HepG2 (cell line): ENCODE measurements around the gene PTPRN. TPM values are rescaled to one million over a fixed set of nuclear protein-coding genes. Genes with fewer than 3 reads are reported as not detected.
A peak's percentile ranks its signal among the peaks of the same experiment; 100 is the strongest.

ENCODE experiments used
- ATAC-seq: fragments of 200-7000 bp; cut with Tn5 transposase; 3 replicates; pipeline ENCODE4 v1.9.1; 2020; ENCODE audit warnings: mild to moderate bottlenecking, moderate library complexity
- BruUV-seq: library from RNA; stranded (reverse); fragments of 400-500 nt; replicated peaks from 2 replicates; lab custom pipeline; 2021; lab: Mats Ljungman, UMichigan
- CTCF ChIA-PET: fragments of 300-600 bp; formaldehyde crosslinking; extraction: SDS; loops from one replicate; lab custom pipeline; 2021; ENCODE audit warnings: low total read pairs, inconsistent platforms, low intra/inter-chr PET ratio; lab: Yijun Ruan, JAX
- POLR2A ChIA-PET: fragments of 350-600 bp; sonication (Branson Sonifier 250); formaldehyde crosslinking; loops from one replicate; lab custom pipeline; 2020; ENCODE audit warnings: antibody characterized with exemption, inconsistent platforms; lab: Yijun Ruan, JAX
- DNase-seq: peaks from one replicate; pipeline ENCODE4 v3.0.0-alpha.2; 2015; ENCODE audit warnings: low spot score
- FAIRE-seq: peaks from 3 replicates; lab custom pipeline; 2011; peaks lifted over from hg19 to GRCh38; lab: Jason Lieb, UNC
- H2AFZ ChIP-seq: one replicate; pipeline ENCODE4 v1.6.1; 2011; ENCODE audit warnings: low read length, inconsistent platforms
- H3K27ac ChIP-seq: fragments of 300-600 bp; 3 replicates; pipeline ENCODE4 v1.8.0; 2011; ENCODE audit warnings: mixed run types, mild to moderate bottlenecking, mixed read lengths, low read length, inconsistent platforms; ENCODE audit not compliant: insufficient read depth; ENCODE audit errors: extremely low read length
- H3K27me3 ChIP-seq, 2 experiments: fragments of 200-600 bp in 1 of 2; 2 replicates in 1 of 2; 3 replicates in 1 of 2; pipeline versions ENCODE4 v1.6.0 to v1.8.0; 2011; ENCODE audit warnings: low read length in 2 of 2, mild to moderate bottlenecking in 2 of 2, moderate library complexity in 2 of 2, inconsistent platforms in 1 of 2; ENCODE audit not compliant: insufficient read depth in 2 of 2, control insufficient read depth in 1 of 2
- H3K36me3 ChIP-seq, 2 experiments: fragments of 200-600 bp in 1 of 2; replicated peaks in 1 of 2; 2 replicates in 1 of 2; 3 replicates in 1 of 2; pipeline versions ENCODE4 v1.5.1 to v1.8.0; 2011; ENCODE audit warnings: low read length in 2 of 2, inconsistent platforms in 1 of 2; ENCODE audit not compliant: insufficient read depth in 2 of 2, control insufficient read depth in 1 of 2
- H3K4me1 ChIP-seq: 2 replicates; pipeline ENCODE4 v1.5.1; 2012; ENCODE audit warnings: low read length, inconsistent platforms; ENCODE audit not compliant: insufficient read depth
- H3K4me2 ChIP-seq: 2 replicates; pipeline ENCODE4 v1.6.0; 2011; ENCODE audit warnings: low read depth, low read length, inconsistent platforms
- H3K4me3 ChIP-seq, 3 experiments: fragments of 200-600 bp in 1 of 3; sonication (generic), shearing (Covaris generic) in 1 of 3; replicated peaks in 1 of 3; 2 replicates each; pipeline ENCODE4 v1.5.1; 2011 to 2016; ENCODE audit warnings: low read length in 3 of 3, inconsistent platforms in 2 of 3, low read depth in 2 of 3, mild to moderate bottlenecking in 2 of 3, control low read depth in 1 of 3, mixed read lengths in 1 of 3; ENCODE audit not compliant: insufficient read depth in 1 of 3
- H3K79me2 ChIP-seq: one replicate; pipeline ENCODE4 v1.6.1; 2011; ENCODE audit warnings: low read length, inconsistent platforms; ENCODE audit not compliant: insufficient read depth
- H3K9ac ChIP-seq: 2 replicates; pipeline ENCODE4 v1.6.0; 2011; ENCODE audit warnings: mild to moderate bottlenecking, low read depth, low read length, inconsistent platforms; ENCODE audit not compliant: insufficient read depth
- H3K9me3 ChIP-seq: 2 replicates; pipeline ENCODE4 v1.5.1; 2012; ENCODE audit warnings: mild to moderate bottlenecking, low read length
- H4K20me1 ChIP-seq: 2 replicates; pipeline ENCODE4 v1.6.0; 2011; ENCODE audit warnings: inconsistent platforms, mild to moderate bottlenecking, low read length, moderate library complexity; ENCODE audit not compliant: insufficient read depth
- CREB3 ChIP-seq: sonication (generic); formaldehyde crosslinking; IDR thresholded peaks from 2 replicates; pipeline ENCODE4 v1.5.0; 2020; ENCODE audit warnings: missing genetic modification reagents
- FOXM1 ChIP-seq: sonication (generic); formaldehyde crosslinking; IDR thresholded peaks from 2 replicates; pipeline ENCODE4 v1.5.0; 2020; ENCODE audit warnings: missing genetic modification reagents
- FUBP1 ChIP-seq: sonication (generic); formaldehyde crosslinking; IDR thresholded peaks from 2 replicates; pipeline ENCODE4 v1.5.1; 2020; ENCODE audit warnings: missing genetic modification reagents, mild to moderate bottlenecking, borderline replicate concordance
- IKZF5 ChIP-seq: IDR thresholded peaks from 2 replicates; pipeline ENCODE4 v1.6.1; 2018; ENCODE audit warnings: missing genetic modification reagents, mild to moderate bottlenecking, missing compliant biosample characterization
- PAF1 ChIP-seq: IDR thresholded peaks from 2 replicates; pipeline ENCODE4 v1.6.1; 2016; ENCODE audit warnings: missing genetic modification reagents, missing compliant biosample characterization
- REPIN1 ChIP-seq: sonication (generic); formaldehyde crosslinking; IDR thresholded peaks from 2 replicates; pipeline ENCODE4 v1.8.0; 2022; ENCODE audit warnings: missing genetic modification reagents, low read depth, mild to moderate bottlenecking, borderline replicate concordance
- SYNCRIP ChIP-seq: fragments of 200-400 bp; formaldehyde crosslinking; IDR thresholded peaks from 2 replicates; pipeline ENCODE4 v1.6.1; 2018; ENCODE audit warnings: mild to moderate bottlenecking, low read depth, low read length; ENCODE audit not compliant: insufficient read depth
- ZBTB20 ChIP-seq: sonication (generic); formaldehyde crosslinking; IDR thresholded peaks from 2 replicates; pipeline ENCODE4 v1.8.1; 2023; ENCODE audit warnings: missing genetic modification reagents, low read depth, mild to moderate bottlenecking, borderline replicate concordance
- ZNF18 ChIP-seq: sonication (generic); formaldehyde crosslinking; IDR thresholded peaks from 2 replicates; pipeline ENCODE4 v1.8.0; 2022; ENCODE audit warnings: mild to moderate bottlenecking, missing genetic modification reagents; ENCODE audit not compliant: insufficient replicate concordance
- ZNF431 ChIP-seq: sonication (generic); formaldehyde crosslinking; IDR thresholded peaks from 2 replicates; pipeline ENCODE4 v1.9.0; 2022; ENCODE audit warnings: missing genetic modification reagents, low read depth, mild to moderate bottlenecking, borderline replicate concordance
- ZNF567 ChIP-seq: sonication (generic); formaldehyde crosslinking; IDR thresholded peaks from 2 replicates; pipeline ENCODE4 v1.8.1; 2023; ENCODE audit warnings: mild to moderate bottlenecking, missing genetic modification reagents, borderline replicate concordance
- ZNF775 ChIP-seq: sonication (generic); formaldehyde crosslinking; IDR thresholded peaks from 2 replicates; pipeline ENCODE4 v1.4.0; 2020; ENCODE audit warnings: missing genetic modification reagents, mild to moderate bottlenecking, moderate library complexity, borderline replicate concordance
- ZNF784 ChIP-seq: sonication (generic); formaldehyde crosslinking; IDR thresholded peaks from 2 replicates; pipeline ENCODE4 v1.5.1; 2020; ENCODE audit warnings: missing genetic modification reagents, mild to moderate bottlenecking, borderline replicate concordance
- WGBS: methylation state at CpG from one replicate; pipeline ENCODE4 v1.1.6; 2017; ENCODE audit warnings: low lambda C conversion rate; 5-methylcytosine and 5-hydroxymethylcytosine counted together
- in situ Hi-C: cut with HindIII; loops from 2 replicates; pipeline ENCODE4 v1.10.0; 2017; ENCODE audit warnings: low pct_unique_long_range_greater_than_20kb; ENCODE audit not compliant: extremely low pct_ligation_motif_present
- intact Hi-C: fragments of 100-400 bp; cut with micrococcal nuclease; formaldehyde crosslinking; loops from one replicate; pipeline ENCODE4 v1.10.0; 2022; ENCODE audit not compliant: unreplicated experiment
- polyA plus RNA-seq, 8 experiments: library from polyadenylated mRNA; depleted of rRNA in 3 of 8; stranded (reverse) in 7 of 8; unstranded in 1 of 8; fragments of >200 nt; fragmentation: Illumina TruSeq in 4 of 8; extraction: Trizol in 4 of 8; gene quantifications; 2 replicates each; pipeline versions ENCODE4 v1.2.1 to v1.2.3, GENCODE V29; 2011 to 2016; ENCODE audit warnings: low read depth in 4 of 8, missing spikeins in 1 of 8, mixed read lengths in 1 of 8; ENCODE audit not compliant: insufficient read depth in 1 of 8
- total RNA-seq, 5 experiments: library from RNA; depleted of rRNA; stranded (reverse); fragments of >200 nt; fragmentation: Illumina TruSeq; extraction: Trizol; gene quantifications; 2 replicates each; pipeline ENCODE4 v1.2.3, GENCODE V29; 2016; ENCODE audit warnings: low read depth in 1 of 5

PTPRN gene
- total and polyA plus RNA-seq, 2 of the 13 experiments (the other 11 are each of a cell fraction or from before 2014, with no cell fraction given), result 0.26 TPM; not detected in 1

GRCh38 chr2:219294356-219295351 lies 14.5 kb downstream of the PTPRN start:
- no peaks in the 10 kb centered on the region for H4K20me1 ChIP-seq
- DNase-seq (peak; percentile 80), FAIRE-seq (peak; percentile 89), ATAC-seq (peak; percentile 85)
- H3K9me3 ChIP-seq, result no peaks in the 10 kb centered on the region
- H3K4me2 ChIP-seq, result peak overlapping the region; percentile 87
- peaks cover 6 to 83% of the 10 kb centered on the region in 2 experiments; a peak in 4 of 5 replicates for H3K27me3 ChIP-seq
- H3K27ac ChIP-seq, result no peak overlapping the region
- 20% methylated on average over 26 of the region's 67 CpGs for WGBS
- H3K79me2 ChIP-seq, result no peaks in the 10 kb centered on the region
- peak overlapping the region; percentile 75 for H3K9ac ChIP-seq
- in situ Hi-C loops (loop anchor here (5.0 kb wide), 1 partner anchor 122 kb away; the partner anchor contains the start of gene SLC23A3), intact Hi-C loops (loop anchor here (1.0 to 10.0 kb wide), 7 partner anchors 15 to 240 kb away; partner anchors contain the start of genes ABCB6, ANKZF1, ATG9A and DNAJB2)
- no TSS peak for BruUV-seq
- H2AFZ ChIP-seq, result peak overlapping the region; percentile 77
- H3K36me3 ChIP-seq, result no peaks in the 10 kb centered on the region
- POLR2A ChIA-PET, result interaction anchor here (0.8 to 3.6 kb wide), 17 partner anchors 8 to 293 kb away, joined by 3 to 47 read pairs (median 6); partner anchors contain the start of genes ABCB6, ANKZF1, ATG9A and CNPPD1
- H3K4me3 ChIP-seq, result peak overlapping the region; percentile 60 to 81 (median 80)
- CTCF ChIA-PET, result interaction anchor here (1.2 to 3.4 kb wide), 8 partner anchors 18 to 135 kb away, joined by 3 to 88 read pairs (median 10); partner anchors contain the start of genes ANKZF1, ATG9A, DNAJB2 and NHEJ1
- peaks cover 36% of the 10 kb centered on the region for H3K4me1 ChIP-seq
- TF ChIP-seq IKZF5 (CRISPR knock-in tag) (peak; percentile 95; the same call in 1 of the 2 replicates), SYNCRIP (no peak), PAF1 (CRISPR knock-in tag) (no peak), ZNF18 (CRISPR knock-in tag) (no peak), FOXM1 (CRISPR knock-in tag) (no peak), CREB3 (CRISPR knock-in tag) (no peak), ZNF775 (CRISPR knock-in tag) (no peak), ZNF431 (0 out of 2 replicates have a peak, but pooled peaks have one; percentile 43), FUBP1 (CRISPR knock-in tag) (no peak), ZBTB20 (CRISPR knock-in tag) (peak; percentile 77; the same call in 1 of the 2 replicates), ZNF784 (peak; percentile 93), REPIN1 (CRISPR knock-in tag) (peak; percentile 89; the same call in 1 of the 2 replicates), ZNF567 (0 out of 2 replicates have a peak, but pooled peaks have one; percentile 69)
